Fibroblast of pulmonary artery (primary cell): Measurements from ENCODE around the gene TAF11L7.
"Not testable (repeated sequence)": the region's sequence is repeated elsewhere in the genome, so short reads cannot be mapped to it uniquely, and the experiment has no call there.

Source experiments
- DNase-seq: peaks from one replicate; pipeline ENCODE4 v3.0.0-alpha.2; 2010; ENCODE audit warnings: low read depth
- H3K4me3 ChIP-seq: replicated peaks from 2 replicates; pipeline ENCODE4 v1.5.1; 2011; ENCODE audit warnings: low read depth, mild to moderate bottlenecking, control low read depth, low read length, moderate library complexity
- TF ChIP-seq, protein P1 (sequence below): IDR thresholded peaks from 2 replicates; pipeline ENCODE4 v1.5.1; 2011; ENCODE audit warnings: mild to moderate bottlenecking, control low read depth, low read length, inconsistent platforms; ENCODE audit errors: missing control alignments

The TAF11L7 gene

DNA sequence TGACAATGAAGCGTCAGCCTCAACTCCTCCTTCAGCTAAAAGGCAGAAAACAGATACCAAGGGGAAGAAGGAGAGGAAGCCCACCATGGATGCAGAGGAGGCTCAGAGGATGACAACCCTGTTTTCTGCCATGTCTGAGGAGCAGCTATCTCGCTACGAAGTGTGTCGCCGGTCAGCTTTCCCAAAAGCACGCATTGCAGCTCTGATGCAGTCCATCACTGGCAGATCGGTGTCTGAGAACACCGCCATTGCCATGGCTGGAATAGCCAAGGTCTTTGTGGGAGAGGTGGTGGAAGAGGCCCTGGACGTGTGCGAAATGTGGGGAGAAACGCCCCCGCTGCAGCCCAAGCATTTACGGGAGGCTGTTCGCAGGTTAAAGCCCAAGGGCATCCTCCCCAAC is 19.4 kb upstream of the TAF11L7 start:
- no peak overlapping the region for H3K4me3 ChIP-seq
- DNase-seq = no peak
- TF ChIP-seq, protein P1, sequence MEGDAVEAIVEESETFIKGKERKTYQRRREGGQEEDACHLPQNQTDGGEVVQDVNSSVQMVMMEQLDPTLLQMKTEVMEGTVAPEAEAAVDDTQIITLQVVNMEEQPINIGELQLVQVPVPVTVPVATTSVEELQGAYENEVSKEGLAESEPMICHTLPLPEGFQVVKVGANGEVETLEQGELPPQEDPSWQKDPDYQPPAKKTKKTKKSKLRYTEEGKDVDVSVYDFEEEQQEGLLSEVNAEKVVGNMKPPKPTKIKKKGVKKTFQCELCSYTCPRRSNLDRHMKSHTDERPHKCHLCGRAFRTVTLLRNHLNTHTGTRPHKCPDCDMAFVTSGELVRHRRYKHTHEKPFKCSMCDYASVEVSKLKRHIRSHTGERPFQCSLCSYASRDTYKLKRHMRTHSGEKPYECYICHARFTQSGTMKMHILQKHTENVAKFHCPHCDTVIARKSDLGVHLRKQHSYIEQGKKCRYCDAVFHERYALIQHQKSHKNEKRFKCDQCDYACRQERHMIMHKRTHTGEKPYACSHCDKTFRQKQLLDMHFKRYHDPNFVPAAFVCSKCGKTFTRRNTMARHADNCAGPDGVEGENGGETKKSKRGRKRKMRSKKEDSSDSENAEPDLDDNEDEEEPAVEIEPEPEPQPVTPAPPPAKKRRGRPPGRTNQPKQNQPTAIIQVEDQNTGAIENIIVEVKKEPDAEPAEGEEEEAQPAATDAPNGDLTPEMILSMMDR = no peak

- DNase-seq, H3K4me3 ChIP-seq: not testable (repeated sequence)
Measured at GRCh38 chr5:17603880-17604279, 18.3 kb upstream of the TAF11L7 start, which contains the start of gene TAF11L11. Gene TAF11L11 (plus strand): TSS chr5:17604183.

DNA sequence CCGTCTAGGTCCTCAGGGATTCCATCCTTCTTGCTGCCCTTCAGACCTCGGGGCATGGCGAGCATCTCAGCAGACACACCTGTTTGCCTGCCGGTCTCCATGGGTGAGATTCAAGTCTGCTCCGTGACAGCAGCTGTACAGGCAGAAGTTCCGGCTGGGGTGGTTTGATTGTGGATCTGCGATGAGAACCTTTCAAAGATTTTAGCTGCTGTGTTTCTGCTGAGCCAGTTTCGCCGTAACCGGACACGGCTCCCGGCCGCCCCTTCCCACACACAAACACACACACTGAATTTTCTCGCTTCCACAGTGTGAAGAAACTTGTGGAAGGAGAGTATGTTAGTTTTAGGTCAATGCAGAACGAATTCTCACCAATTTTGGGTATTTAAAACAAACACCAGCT is 12.2 kb upstream of the TAF11L7 start, which contains the start of gene TAF11L10:
Gene TAF11L10, minus strand, starts transcription at position 101 of the 400 bp plus-strand sequence.
- DNase-seq, H3K4me3 ChIP-seq: not testable (repeated sequence)

GRCh38 chr5:17594255-17594654 is 8.7 kb upstream of the TAF11L7 start, which contains the start of gene TAF11L9:
Gene TAF11L9 (minus strand): TSS chr5:17594394.
- H3K4me3 ChIP-seq, DNase-seq: not testable (repeated sequence)

DNA sequence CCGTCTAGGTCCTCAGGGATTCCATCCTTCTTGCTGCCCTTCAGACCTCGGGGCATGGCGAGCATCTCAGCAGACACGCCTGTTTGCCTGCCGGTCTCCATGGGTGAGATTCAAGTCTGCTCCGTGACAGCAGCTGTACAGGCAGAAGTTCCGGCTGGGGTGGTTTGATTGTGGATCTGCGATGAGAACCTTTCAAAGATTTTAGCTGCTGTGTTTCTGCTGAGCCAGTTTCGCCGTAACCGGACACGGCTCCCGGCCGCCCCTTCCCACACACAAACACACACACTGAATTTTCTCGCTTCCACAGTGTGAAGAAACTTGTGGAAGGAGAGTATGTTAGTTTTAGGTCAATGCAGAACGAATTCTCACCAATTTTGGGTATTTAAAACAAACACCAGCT is 5.3 kb upstream of the TAF11L7 start, which contains the start of gene TAF11L8:
Gene TAF11L8, minus strand, starts transcription at position 101 of the 400 bp plus-strand sequence.
- H3K4me3 ChIP-seq, DNase-seq: not testable (repeated sequence)
